ENCODE measurements around the gene NHSL2.

NHSL2 gene

GRCh38 chrX:72080150-72080549 lies 169.5 kb downstream of the NHSL2 start:
- no peak overlapping the region for H3K27ac ChIP-seq (ENCODE audit: low read depth, low read length)
- H3K4me3 ChIP-seq (ENCODE audit: low read length): no peak overlapping the region
- H3K36me3 ChIP-seq (ENCODE audit: control insufficient read depth, insufficient read depth, low read length): no peaks in the 10 kb centered on the region

GRCh38 chrX:72080800-72081199 lies 170.2 kb downstream of the NHSL2 start:
- H3K4me3 ChIP-seq (ENCODE audit: low read length): no peak overlapping the region
- no peak overlapping the region for H3K27ac ChIP-seq (ENCODE audit: low read depth, low read length)
- no peaks in the 10 kb centered on the region for H3K27me3 ChIP-seq (ENCODE audit: control insufficient read depth, insufficient read depth, low read length)

More at GRCh38 chrX:72080150-72080549, 169.5 kb downstream of the NHSL2 start:
- Histone ChIP-seq H3K4me1 (ENCODE audit: control insufficient read depth, insufficient read depth, low read length) (no peaks in the 10 kb centered on the region), H3K27me3 (ENCODE audit: control insufficient read depth, insufficient read depth, low read length) (no peaks in the 10 kb centered on the region), H3K9ac (ENCODE audit: low read length) (no peak overlapping the region)

GRCh38 chrX:72081605-72082320 lies 171.1 kb downstream of the NHSL2 start:
- H3K36me3 ChIP-seq (ENCODE audit: control insufficient read depth, insufficient read depth, low read length): no peaks in the 10 kb centered on the region
- no peak overlapping the region for H3K27ac ChIP-seq (ENCODE audit: low read depth, low read length)
- no peak overlapping the region for H3K9ac ChIP-seq (ENCODE audit: low read length)
- H3K27me3 ChIP-seq (ENCODE audit: control insufficient read depth, insufficient read depth, low read length): no peaks in the 10 kb centered on the region
- H3K4me3 ChIP-seq (ENCODE audit: low read length): no peak overlapping the region
- no peaks in the 10 kb centered on the region for H3K4me1 ChIP-seq (ENCODE audit: control insufficient read depth, insufficient read depth, low read length)

More at GRCh38 chrX:72080800-72081199, 170.2 kb downstream of the NHSL2 start:
- Histone ChIP-seq H3K36me3 (ENCODE audit: control insufficient read depth, insufficient read depth, low read length) (no peaks in the 10 kb centered on the region), H3K9ac (ENCODE audit: low read length) (no peak overlapping the region), H3K4me1 (ENCODE audit: control insufficient read depth, insufficient read depth, low read length) (no peaks in the 10 kb centered on the region)

- no peaks in the 10 kb centered on the region for H3K36me3 ChIP-seq (ENCODE audit: control insufficient read depth, insufficient read depth, low read length)
- no peak overlapping the region for H3K9ac ChIP-seq (ENCODE audit: low read length)
- no peak overlapping the region for H3K4me3 ChIP-seq (ENCODE audit: low read length)
- H3K27ac ChIP-seq (ENCODE audit: low read depth, low read length): no peak overlapping the region
- no peaks in the 10 kb centered on the region for H3K4me1 ChIP-seq (ENCODE audit: control insufficient read depth, insufficient read depth, low read length)
- no peaks in the 10 kb centered on the region for H3K27me3 ChIP-seq (ENCODE audit: control insufficient read depth, insufficient read depth, low read length)
Observed at GRCh38 chrX:72083291-72083690, 172.6 kb downstream of the NHSL2 start.

GRCh38 chrX:72084114-72084513 lies 173.5 kb downstream of the NHSL2 start:
- no peak overlapping the region for H3K27ac ChIP-seq (ENCODE audit: low read depth, low read length)
- no peak overlapping the region for H3K4me3 ChIP-seq (ENCODE audit: low read length)
- no peaks in the 10 kb centered on the region for H3K4me1 ChIP-seq (ENCODE audit: control insufficient read depth, insufficient read depth, low read length)
- no peak overlapping the region for H3K9ac ChIP-seq (ENCODE audit: low read length)
- no peaks in the 10 kb centered on the region for H3K36me3 ChIP-seq (ENCODE audit: control insufficient read depth, insufficient read depth, low read length)
- no peaks in the 10 kb centered on the region for H3K27me3 ChIP-seq (ENCODE audit: control insufficient read depth, insufficient read depth, low read length)

GRCh38 chrX:72086995-72087394 lies 176.3 kb downstream of the NHSL2 start:
- H3K9ac ChIP-seq (ENCODE audit: low read length): no peak overlapping the region
- no peaks in the 10 kb centered on the region for H3K27me3 ChIP-seq (ENCODE audit: control insufficient read depth, insufficient read depth, low read length)
- H3K4me3 ChIP-seq (ENCODE audit: low read length): no peak overlapping the region
- no peaks in the 10 kb centered on the region for H3K36me3 ChIP-seq (ENCODE audit: control insufficient read depth, insufficient read depth, low read length)
- H3K27ac ChIP-seq (ENCODE audit: low read depth, low read length): no peak overlapping the region
- H3K4me1 ChIP-seq (ENCODE audit: control insufficient read depth, insufficient read depth, low read length): no peaks in the 10 kb centered on the region

GRCh38 chrX:72088761-72089160 lies 178.1 kb downstream of the NHSL2 start:
- Histone ChIP-seq H3K27ac (ENCODE audit: low read depth, low read length) (no peak overlapping the region), H3K36me3 (ENCODE audit: control insufficient read depth, insufficient read depth, low read length) (no peaks in the 10 kb centered on the region), H3K4me3 (ENCODE audit: low read length) (no peak overlapping the region), H3K27me3 (ENCODE audit: control insufficient read depth, insufficient read depth, low read length) (no peaks in the 10 kb centered on the region), H3K4me1 (ENCODE audit: control insufficient read depth, insufficient read depth, low read length) (no peaks in the 10 kb centered on the region), H3K9ac (ENCODE audit: low read length) (no peak overlapping the region)

- no peak overlapping the region for H3K4me3 ChIP-seq (ENCODE audit: low read length)
- no peaks in the 10 kb centered on the region for H3K27me3 ChIP-seq (ENCODE audit: control insufficient read depth, insufficient read depth, low read length)
- H3K9ac ChIP-seq (ENCODE audit: low read length): no peak overlapping the region
- H3K4me1 ChIP-seq (ENCODE audit: control insufficient read depth, insufficient read depth, low read length): no peaks in the 10 kb centered on the region
- H3K36me3 ChIP-seq (ENCODE audit: control insufficient read depth, insufficient read depth, low read length): no peaks in the 10 kb centered on the region
- H3K27ac ChIP-seq (ENCODE audit: low read depth, low read length): no peak overlapping the region
Observed at GRCh38 chrX:72089254-72089653, 178.6 kb downstream of the NHSL2 start.

- H3K36me3 ChIP-seq (ENCODE audit: control insufficient read depth, insufficient read depth, low read length): no peaks in the 10 kb centered on the region
- peaks cover 2% of the 10 kb centered on the region for H3K27me3 ChIP-seq (ENCODE audit: control insufficient read depth, insufficient read depth, low read length)
- H3K27ac ChIP-seq (ENCODE audit: low read depth, low read length): no peak overlapping the region
- no peak overlapping the region for H3K9ac ChIP-seq (ENCODE audit: low read length)
- H3K4me1 ChIP-seq (ENCODE audit: control insufficient read depth, insufficient read depth, low read length): no peaks in the 10 kb centered on the region
- H3K4me3 ChIP-seq (ENCODE audit: low read length): no peak overlapping the region
Observed at GRCh38 chrX:72094894-72095293, 184.2 kb downstream of the NHSL2 start.

GRCh38 chrX:72095370-72095769 lies 184.7 kb downstream of the NHSL2 start:
- no peak overlapping the region for H3K27ac ChIP-seq (ENCODE audit: low read depth, low read length)
- H3K27me3 ChIP-seq (ENCODE audit: control insufficient read depth, insufficient read depth, low read length): peaks cover 3% of the 10 kb centered on the region
- no peak overlapping the region for H3K4me3 ChIP-seq (ENCODE audit: low read length)
- H3K36me3 ChIP-seq (ENCODE audit: control insufficient read depth, insufficient read depth, low read length): no peaks in the 10 kb centered on the region
- H3K9ac ChIP-seq (ENCODE audit: low read length): no peak overlapping the region
- H3K4me1 ChIP-seq (ENCODE audit: control insufficient read depth, insufficient read depth, low read length): no peaks in the 10 kb centered on the region

GRCh38 chrX:72097098-72097497 lies 186.5 kb downstream of the NHSL2 start:
- no peaks in the 10 kb centered on the region for H3K4me1 ChIP-seq (ENCODE audit: control insufficient read depth, insufficient read depth, low read length)
- no peak overlapping the region for H3K4me3 ChIP-seq (ENCODE audit: low read length)
- H3K9ac ChIP-seq (ENCODE audit: low read length): no peak overlapping the region
- H3K27ac ChIP-seq (ENCODE audit: low read depth, low read length): no peak overlapping the region
- no peaks in the 10 kb centered on the region for H3K36me3 ChIP-seq (ENCODE audit: control insufficient read depth, insufficient read depth, low read length)
- H3K27me3 ChIP-seq (ENCODE audit: control insufficient read depth, insufficient read depth, low read length): peaks cover 3% of the 10 kb centered on the region

- no peaks in the 10 kb centered on the region for H3K4me1 ChIP-seq (ENCODE audit: control insufficient read depth, insufficient read depth, low read length)
- no peaks in the 10 kb centered on the region for H3K36me3 ChIP-seq (ENCODE audit: control insufficient read depth, insufficient read depth, low read length)
- no peak overlapping the region for H3K4me3 ChIP-seq (ENCODE audit: low read length)
- H3K9ac ChIP-seq (ENCODE audit: low read length): no peak overlapping the region
- no peak overlapping the region for H3K27ac ChIP-seq (ENCODE audit: low read depth, low read length)
- H3K27me3 ChIP-seq (ENCODE audit: control insufficient read depth, insufficient read depth, low read length): peaks cover 3% of the 10 kb centered on the region
Observed at GRCh38 chrX:72100051-72100755, 189.6 kb downstream of the NHSL2 start.

Measured in rectal smooth muscle tissue (tissue), 1 donor.